ENCODE measurements around the gene ZNF839. TPM values are rescaled to one million over a fixed set of nuclear protein-coding genes. Genes with fewer than 3 reads are reported as not detected.
A peak's percentile ranks its signal among the peaks of the same experiment; 100 is the strongest.

The ZNF839 gene
- total RNA-seq, 2 donors from 2014 or later, result 4.2 to 7.0 TPM

GRCh38 chr14:102360388-102360787, 40.8 kb downstream of the ZNF839 start:
- DNase-seq (ENCODE audit: low spot score), result no peak
- no peaks in the 10 kb centered on the region for H3K27me3 ChIP-seq (replicated peaks; ENCODE audit: insufficient read depth)
- H3K36me3 ChIP-seq, result peaks cover 6% of the 10 kb centered on the region
- no peak for ATAC-seq (ENCODE audit: insufficient number of reproducible peaks, low FRiP score, low read depth)
- H3K9me3 ChIP-seq, result no peaks in the 10 kb centered on the region
- no peak for TF ChIP-seq CTCF (IDR thresholded peaks at IDR 0.05)
- no peak overlapping the region for H3K4me3 ChIP-seq
- no peak overlapping the region for H3K27ac ChIP-seq
- H3K4me1 ChIP-seq (ENCODE audit: control insufficient read depth in 1 of 2, low read depth in 2 of 2), result peaks cover 18 to 27% of the 10 kb centered on the region in 2 donors

GRCh38 chr14:102362084-102362483, 42.5 kb downstream of the ZNF839 start:
- Histone ChIP-seq H3K27ac (peak overlapping the region; percentile 79 to 88), H3K9me3 (no peaks in the 10 kb centered on the region), H3K36me3 (peaks cover 4% of the 10 kb centered on the region), H3K4me1 (ENCODE audit: control insufficient read depth in 1 of 2, low read depth in 2 of 2) (peaks cover 18 to 27% of the 10 kb centered on the region in 2 donors), H3K4me3 (peak overlapping the region; percentile 95), H3K27me3 (replicated peaks; ENCODE audit: insufficient read depth) (no peaks in the 10 kb centered on the region)
- TF ChIP-seq CTCF (IDR thresholded peaks at IDR 0.05), result no peak
- ATAC-seq (ENCODE audit: insufficient number of reproducible peaks, low FRiP score, low read depth) (peak; percentile 56), DNase-seq (ENCODE audit: low spot score) (no peak)

GRCh38 chr14:102362545-102363181, 43.1 kb downstream of the ZNF839 start, which contains the start of the genes CINP and TECPR2:
CINP (minus strand) TSS chr14:102362890; CDS start chr14:102362851, 39 bp downstream.
TECPR2 (plus strand) TSS chr14:102362941; CDS start chr14:102376722, 13,781 bp downstream.
- Histone ChIP-seq H3K9me3 (no peaks in the 10 kb centered on the region), H3K4me1 (ENCODE audit: control insufficient read depth in 1 of 2, low read depth in 2 of 2) (peaks cover 18 to 27% of the 10 kb centered on the region in 2 donors), H3K36me3 (peaks cover 4% of the 10 kb centered on the region), H3K27ac (peak within 1 kb of the TSS; percentile 79 to 88), H3K27me3 (replicated peaks; ENCODE audit: insufficient read depth) (no peaks in the 10 kb centered on the region), H3K4me3 (peak within 1 kb of the TSS; percentile 95)
- peak; percentile 95 for ATAC-seq (ENCODE audit: insufficient number of reproducible peaks, low FRiP score, low read depth)
- peak; percentile 93 for DNase-seq (ENCODE audit: low spot score)
- TF ChIP-seq CTCF (IDR thresholded peaks at IDR 0.05), result no peak

GRCh38 chr14:102363182-102363943, 43.8 kb downstream of the ZNF839 start:
- TF ChIP-seq CTCF (IDR thresholded peaks at IDR 0.05), result no peak
- ATAC-seq (ENCODE audit: insufficient number of reproducible peaks, low FRiP score, low read depth) (peak; percentile 11), DNase-seq (ENCODE audit: low spot score) (peak; percentile 32)
- H3K27ac ChIP-seq, result peak overlapping the region; percentile 79 to 88
- H3K27me3 ChIP-seq (replicated peaks; ENCODE audit: insufficient read depth), result no peaks in the 10 kb centered on the region
- peak overlapping the region; percentile 95 for H3K4me3 ChIP-seq
- peaks cover 18 to 27% of the 10 kb centered on the region in 2 donors for H3K4me1 ChIP-seq (ENCODE audit: control insufficient read depth in 1 of 2, low read depth in 2 of 2)
- H3K36me3 ChIP-seq, result peaks cover 4% of the 10 kb centered on the region
- H3K9me3 ChIP-seq, result no peaks in the 10 kb centered on the region

GRCh38 chr14:102370305-102370809, 50.8 kb downstream of the ZNF839 start:
- ATAC-seq (ENCODE audit: insufficient number of reproducible peaks, low FRiP score, low read depth), result no peak

More at GRCh38 chr14:102370305-102370809, 50.8 kb downstream of the ZNF839 start:
- Histone ChIP-seq H3K9me3 (no peaks in the 10 kb centered on the region), H3K4me1 (ENCODE audit: control insufficient read depth in 1 of 2, low read depth in 2 of 2) (no peaks in the 10 kb centered on the region), H3K4me3 (no peak overlapping the region), H3K36me3 (no peaks in the 10 kb centered on the region), H3K27ac (no peak overlapping the region), H3K27me3 (replicated peaks; ENCODE audit: insufficient read depth) (no peaks in the 10 kb centered on the region)
- DNase-seq (ENCODE audit: low spot score), result no peak
- no peak for TF ChIP-seq CTCF (IDR thresholded peaks at IDR 0.05)
